DOHH2 (cell line): ENCODE measurements around the gene LAMC3.

ENCODE experiments used
- H3F3A ChIP-seq: fragments of 200-600 bp; sonication (generic), shearing (Covaris generic); 2 replicates; pipeline ENCODE4 v1.6.0; 2016; ENCODE audit warnings: antibody characterized with exemption, mild to moderate bottlenecking; ENCODE audit not compliant: control insufficient read depth, insufficient read depth
- H3K27ac ChIP-seq: fragments of 200-600 bp; sonication (generic); 2 replicates; pipeline ENCODE4 v1.5.1; 2014; ENCODE audit warnings: low read depth, mild to moderate bottlenecking, low read length, moderate library complexity
- H3K27me3 ChIP-seq: fragments of 200-600 bp; sonication (generic); 2 replicates; pipeline ENCODE4 v1.6.1; 2014; ENCODE audit warnings: mild to moderate bottlenecking, low read length, mixed read lengths; ENCODE audit not compliant: control insufficient read depth
- H3K36me3 ChIP-seq: fragments of 200-600 bp; sonication (generic); 2 replicates; pipeline ENCODE4 v1.6.1; 2014; ENCODE audit warnings: mild to moderate bottlenecking, low read length, moderate library complexity, mixed read lengths; ENCODE audit not compliant: control insufficient read depth
- H3K4me1 ChIP-seq: fragments of 200-600 bp; sonication (generic); 2 replicates; pipeline ENCODE4 v1.6.1; 2014; ENCODE audit warnings: mild to moderate bottlenecking, low read length, mixed read lengths; ENCODE audit not compliant: control insufficient read depth
- H3K4me2 ChIP-seq: fragments of 200-600 bp; sonication (generic); 2 replicates; pipeline ENCODE4 v1.6.0; 2014; ENCODE audit warnings: mild to moderate bottlenecking, low read length, moderate library complexity
- H3K4me3 ChIP-seq: fragments of 200-600 bp; sonication (generic); 2 replicates; pipeline ENCODE4 v1.5.1; 2014; ENCODE audit warnings: mild to moderate bottlenecking, low read length, mixed read lengths
- H3K79me2 ChIP-seq: fragments of 200-600 bp; sonication (generic); 2 replicates; pipeline ENCODE4 v1.6.1; 2014; ENCODE audit warnings: mild to moderate bottlenecking, low read length, mixed read lengths; ENCODE audit not compliant: control insufficient read depth
- H3K9me2 ChIP-seq: fragments of 200-600 bp; sonication (generic); replicated peaks from 2 replicates; pipeline ENCODE4 v1.6.1; 2014; ENCODE audit warnings: mild to moderate bottlenecking, low read length, mixed read lengths; ENCODE audit not compliant: control insufficient read depth
- H3K9me3 ChIP-seq: fragments of 200-600 bp; sonication (generic); 2 replicates; pipeline ENCODE4 v1.6.1; 2014; ENCODE audit warnings: antibody characterized with exemption, low read length, mixed read lengths; ENCODE audit not compliant: control insufficient read depth, insufficient read depth
- H4K20me1 ChIP-seq: fragments of 200-600 bp; sonication (generic); 2 replicates; pipeline ENCODE4 v1.6.0; 2014; ENCODE audit warnings: low read depth, mild to moderate bottlenecking, antibody characterized with exemption, low read length, moderate library complexity; ENCODE audit not compliant: control insufficient read depth, insufficient read depth
- CTCF ChIP-seq: fragments of 200-600 bp; sonication (generic); IDR thresholded peaks from one replicate; pipeline ENCODE4 v1.5.1; 2014; ENCODE audit warnings: antibody characterized with exemption, mild to moderate bottlenecking, low read depth, low read length; ENCODE audit not compliant: poor library complexity, severe bottlenecking
- EZH2phosphoT487 ChIP-seq: fragments of 200-600 bp; sonication (generic); IDR thresholded peaks from 2 replicates; pipeline ENCODE4 v1.6.1; 2017; ENCODE audit warnings: borderline replicate concordance, mild to moderate bottlenecking, antibody characterized with exemption, low read length, moderate library complexity, mixed read lengths

LAMC3 gene

GRCh38 chr9:131015112-131015511 lies 6.1 kb downstream of the LAMC3 start:
- Histone ChIP-seq H3K9me3 (no peaks in the 10 kb centered on the region), H3K4me2 (no peak overlapping the region)
- TF ChIP-seq CTCF (no peak), EZH2phosphoT487 (no peak)

GRCh38 chr9:131015876-131016397 lies 7.0 kb downstream of the LAMC3 start:
- no peaks in the 10 kb centered on the region for H4K20me1 ChIP-seq
- TF ChIP-seq EZH2phosphoT487 = no peak
- no peak for TF ChIP-seq CTCF
- no peak overlapping the region for H3K4me3 ChIP-seq
- peaks cover 8% of the 10 kb centered on the region for H3K4me1 ChIP-seq
- H3K9me2 ChIP-seq = no peaks in the 10 kb centered on the region
- no peak overlapping the region for H3K27ac ChIP-seq
- no peaks in the 10 kb centered on the region for H3K9me3 ChIP-seq
- H3K27me3 ChIP-seq = peaks cover 4% of the 10 kb centered on the region; the same call in 1 of the 2 replicates
- H3K4me2 ChIP-seq = no peak overlapping the region
- H3K36me3 ChIP-seq = no peaks in the 10 kb centered on the region
- no peaks in the 10 kb centered on the region for H3F3A ChIP-seq
- no peaks in the 10 kb centered on the region for H3K79me2 ChIP-seq

More at GRCh38 chr9:131015112-131015511, 6.1 kb downstream of the LAMC3 start:
- H3F3A ChIP-seq = no peaks in the 10 kb centered on the region
- H3K79me2 ChIP-seq = no peaks in the 10 kb centered on the region
- peaks cover 8% of the 10 kb centered on the region for H3K4me1 ChIP-seq
- H3K4me3 ChIP-seq = no peak overlapping the region
- no peaks in the 10 kb centered on the region for H3K9me2 ChIP-seq
- H3K27me3 ChIP-seq = no peaks in the 10 kb centered on the region
- no peaks in the 10 kb centered on the region for H3K36me3 ChIP-seq
- H3K27ac ChIP-seq = no peak overlapping the region
- no peaks in the 10 kb centered on the region for H4K20me1 ChIP-seq

- no peak for TF ChIP-seq EZH2phosphoT487
- no peak for TF ChIP-seq CTCF
- Histone ChIP-seq H3K9me2 (no peaks in the 10 kb centered on the region), H3K27ac (no peak overlapping the region), H3K4me3 (no peak overlapping the region), H3K79me2 (no peaks in the 10 kb centered on the region), H3K27me3 (peaks cover 11% of the 10 kb centered on the region; the same call in 1 of the 2 replicates), H3K4me2 (no peak overlapping the region), H3F3A (no peaks in the 10 kb centered on the region), H3K9me3 (no peaks in the 10 kb centered on the region), H4K20me1 (no peaks in the 10 kb centered on the region), H3K36me3 (no peaks in the 10 kb centered on the region), H3K4me1 (no peaks in the 10 kb centered on the region)
Measured at GRCh38 chr9:131017067-131017466, 8.1 kb downstream of the LAMC3 start.
